Measurements from ENCODE around the gene PPARGC1A. TPM values are rescaled to one million over a fixed set of nuclear protein-coding genes. Genes with fewer than 3 reads are reported as not detected.

Gene PPARGC1A
- total and polyA plus RNA-seq, 4 experiments from 2014 or later = not detected

GRCh38 chr4:23878912-23879732, 10.7 kb downstream of the PPARGC1A start:
- Mint-ChIP-seq H3K36me3 (no peaks in the 10 kb centered on the region), H3K27ac (no peak overlapping the region), H3K27me3 (no peaks in the 10 kb centered on the region), H3K4me3 (no peak overlapping the region), H3K9me3 (peaks cover 0 to 7% (median 0%) of the 10 kb centered on the region in 8 donors), H3K4me1 (no peaks in the 10 kb centered on the region)
- no peaks in the 10 kb centered on the region for H3K27me3 ChIP-seq (ENCODE audit: insufficient read depth, low read length)
- POLR2A ChIA-PET (ENCODE audit: partially characterized antibody) = no interaction called here
- DNase-seq = no peak
- intact Hi-C loops (cut with micrococcal nuclease) = no loop called here
- H3K36me3 ChIP-seq (ENCODE audit: insufficient read depth, low read length) = no peaks in the 10 kb centered on the region
- H3K27ac ChIP-seq (ENCODE audit: low read depth, low read length) = no peak overlapping the region
- no peaks in the 10 kb centered on the region for H3K9me3 ChIP-seq (ENCODE audit: control insufficient read depth in 1 of 2, low read length in 2 of 2)
- no peak overlapping the region for H3K4me3 ChIP-seq (ENCODE audit: low read length in 2 of 2)
- no peaks in the 10 kb centered on the region for H3K4me1 ChIP-seq (ENCODE audit: insufficient read depth, low read length)
- CTCF ChIA-PET (ENCODE audit: partially characterized antibody) = no interaction called here

DNA sequence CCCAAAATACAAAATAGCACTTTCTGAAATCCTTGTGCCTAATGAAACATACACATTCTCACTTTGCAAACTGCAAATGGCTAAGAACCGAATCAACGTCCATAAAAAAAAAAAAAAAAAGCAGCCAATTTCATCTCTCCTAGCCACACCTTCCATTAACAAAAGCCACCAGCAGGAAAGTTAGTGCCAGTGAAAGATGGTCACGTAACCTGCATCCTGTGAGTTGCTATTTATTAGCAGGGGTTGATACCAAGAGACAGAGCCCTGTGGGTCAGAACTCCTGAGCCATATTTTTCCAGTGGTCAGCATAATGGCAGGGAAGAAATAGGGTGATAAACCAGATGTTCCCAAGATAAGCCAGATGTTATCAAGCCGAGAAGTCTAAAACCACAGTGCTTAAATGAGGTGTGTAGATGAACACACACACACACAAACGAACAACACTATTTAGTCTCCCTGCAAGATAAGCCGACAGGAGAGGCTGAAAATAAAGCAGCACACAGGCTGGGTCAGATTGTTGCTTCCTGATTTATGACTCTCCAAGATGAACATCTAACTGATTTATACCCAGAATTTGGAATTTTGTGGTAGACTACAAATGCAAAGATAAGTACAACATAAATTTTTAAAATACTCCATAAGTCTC, 11.5 kb downstream of the PPARGC1A start:
- H3K27ac Mint-ChIP-seq = no peak overlapping the region
- H3K9me3 Mint-ChIP-seq = peaks cover 0 to 7% (median 0%) of the 10 kb centered on the region in 8 donors
- Histone ChIP-seq H3K27me3 (ENCODE audit: insufficient read depth, low read length) (no peaks in the 10 kb centered on the region), H3K9me3 (ENCODE audit: control insufficient read depth in 1 of 2, low read length in 2 of 2) (no peaks in the 10 kb centered on the region), H3K4me3 (ENCODE audit: low read length in 2 of 2) (no peak overlapping the region), H3K4me1 (ENCODE audit: insufficient read depth, low read length) (no peaks in the 10 kb centered on the region), H3K36me3 (ENCODE audit: insufficient read depth, low read length) (no peaks in the 10 kb centered on the region), H3K27ac (ENCODE audit: low read depth, low read length) (no peak overlapping the region)
- intact Hi-C loops (cut with micrococcal nuclease) = no loop called here
- H3K4me1 Mint-ChIP-seq = no peaks in the 10 kb centered on the region
- no peaks in the 10 kb centered on the region for H3K36me3 Mint-ChIP-seq
- H3K27me3 Mint-ChIP-seq = no peaks in the 10 kb centered on the region
- ChIA-PET POLR2A (ENCODE audit: partially characterized antibody) (no interaction called here), CTCF (ENCODE audit: partially characterized antibody) (no interaction called here)
- DNase-seq = no peak
- no peak overlapping the region for H3K4me3 Mint-ChIP-seq

DNA sequence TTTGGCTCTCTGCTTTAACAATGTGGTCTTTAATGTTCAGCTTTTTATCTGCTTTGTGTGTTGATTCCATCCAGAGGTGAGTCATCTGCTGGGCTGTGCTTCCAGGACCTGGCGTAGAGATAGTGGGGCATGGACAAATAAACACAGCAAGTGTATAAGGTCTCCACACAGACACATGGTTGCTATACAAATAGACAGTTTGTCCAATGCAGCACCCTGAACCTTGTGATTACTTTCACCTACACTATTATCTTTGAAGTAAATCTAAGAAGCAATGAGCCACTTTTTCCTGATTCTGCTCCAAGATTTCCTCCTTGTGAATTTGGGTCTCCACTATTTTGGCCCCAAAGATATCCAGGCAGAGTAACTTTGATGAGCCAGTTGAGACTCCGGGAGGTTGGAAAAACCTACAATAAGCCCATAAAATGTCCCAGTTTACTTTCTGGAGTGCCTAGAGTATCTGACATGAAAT, 12.1 kb downstream of the PPARGC1A start:
- intact Hi-C loops (cut with micrococcal nuclease) = no loop called here
- Mint-ChIP-seq H3K4me3 (no peak overlapping the region), H3K27ac (no peak overlapping the region), H3K27me3 (no peaks in the 10 kb centered on the region), H3K4me1 (no peaks in the 10 kb centered on the region), H3K9me3 (peaks cover 0 to 7% (median 0%) of the 10 kb centered on the region in 8 donors), H3K36me3 (no peaks in the 10 kb centered on the region)
- ChIA-PET POLR2A (ENCODE audit: partially characterized antibody) (no interaction called here), CTCF (ENCODE audit: partially characterized antibody) (no interaction called here)
- no peak overlapping the region for H3K27ac ChIP-seq (ENCODE audit: low read depth, low read length)
- no peaks in the 10 kb centered on the region for H3K27me3 ChIP-seq (ENCODE audit: insufficient read depth, low read length)
- no peaks in the 10 kb centered on the region for H3K4me1 ChIP-seq (ENCODE audit: insufficient read depth, low read length)
- no peaks in the 10 kb centered on the region for H3K9me3 ChIP-seq (ENCODE audit: control insufficient read depth in 1 of 2, low read length in 2 of 2)
- no peaks in the 10 kb centered on the region for H3K36me3 ChIP-seq (ENCODE audit: insufficient read depth, low read length)
- no peak overlapping the region for H3K4me3 ChIP-seq (ENCODE audit: low read length in 2 of 2)
- no peak for DNase-seq

DNA sequence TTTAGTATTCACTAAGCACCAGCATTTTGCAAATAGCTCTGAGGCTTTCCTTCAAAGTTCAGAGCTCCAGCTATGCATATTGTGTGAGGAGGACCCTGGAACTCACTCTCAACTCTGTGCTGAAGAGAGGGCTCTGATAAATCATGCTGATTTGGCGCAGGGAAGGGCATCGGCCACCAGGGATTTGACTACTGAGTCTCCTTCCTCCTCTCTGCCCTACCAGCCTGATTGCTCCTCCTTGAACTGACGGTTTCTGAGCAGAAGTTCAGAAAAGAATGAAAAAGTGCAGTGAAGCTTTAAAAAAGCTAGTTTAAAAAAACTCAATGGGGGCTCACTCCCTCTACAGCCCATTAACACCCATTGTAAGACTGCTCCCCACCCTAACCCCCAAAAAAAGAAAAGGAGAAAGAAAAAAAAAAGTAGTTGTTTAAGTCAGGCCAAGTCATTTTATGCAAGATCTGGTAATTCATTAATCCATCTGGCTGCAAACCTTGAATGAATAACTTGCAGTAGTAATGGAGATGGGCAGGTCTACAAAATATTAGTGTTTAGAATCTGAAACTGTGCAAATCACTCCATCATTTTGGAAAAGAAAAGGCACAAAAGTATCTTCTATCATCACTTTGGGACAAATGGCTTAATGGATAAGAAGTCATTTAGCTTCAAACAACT, 13.3 kb downstream of the PPARGC1A start:
- H3K9me3 ChIP-seq (ENCODE audit: control insufficient read depth in 1 of 2, low read length in 2 of 2) = no peaks in the 10 kb centered on the region
- H3K27me3 ChIP-seq (ENCODE audit: insufficient read depth, low read length) = no peaks in the 10 kb centered on the region
- no peaks in the 10 kb centered on the region for H3K36me3 ChIP-seq (ENCODE audit: insufficient read depth, low read length)
- no peaks in the 10 kb centered on the region for H3K4me1 ChIP-seq (ENCODE audit: insufficient read depth, low read length)
- POLR2A ChIA-PET (ENCODE audit: partially characterized antibody) = no interaction called here
- peaks cover 0 to 7% (median under 1%) of the 10 kb centered on the region in 8 donors for H3K9me3 Mint-ChIP-seq
- CTCF ChIA-PET (ENCODE audit: partially characterized antibody) = no interaction called here
- H3K36me3 Mint-ChIP-seq = no peaks in the 10 kb centered on the region
- no peak overlapping the region for H3K4me3 ChIP-seq (ENCODE audit: low read length in 2 of 2)
- intact Hi-C loops (cut with micrococcal nuclease) = no loop called here
- H3K27me3 Mint-ChIP-seq = no peaks in the 10 kb centered on the region
- no peak overlapping the region for H3K27ac ChIP-seq (ENCODE audit: low read depth, low read length)
- no peaks in the 10 kb centered on the region for H3K4me1 Mint-ChIP-seq
- DNase-seq = no peak
- no peak overlapping the region for H3K4me3 Mint-ChIP-seq
- H3K27ac Mint-ChIP-seq = no peak overlapping the region

DNA sequence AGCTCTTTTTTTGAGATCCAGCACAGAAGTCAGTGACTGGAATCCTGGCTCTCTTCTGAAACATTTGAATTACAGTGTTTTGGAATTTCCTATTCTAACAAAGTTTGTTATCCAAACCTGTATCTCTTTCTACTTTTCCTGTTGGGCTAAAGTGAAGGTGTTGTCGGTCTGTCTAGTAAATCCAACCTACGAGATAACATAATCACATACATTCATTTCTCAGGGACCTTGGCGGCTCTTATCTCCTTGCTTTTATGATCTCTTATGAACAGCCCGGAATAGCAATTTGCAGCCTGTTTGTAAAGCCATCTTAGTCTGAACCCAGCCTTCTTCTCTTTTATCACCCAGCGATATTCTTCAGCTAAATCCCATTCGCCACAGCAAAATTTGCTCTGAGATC, 14.5 kb downstream of the PPARGC1A start:
- H3K4me3 ChIP-seq (ENCODE audit: low read length in 2 of 2) = no peak overlapping the region
- H3K27ac ChIP-seq (ENCODE audit: low read depth, low read length) = no peak overlapping the region
- no peaks in the 10 kb centered on the region for H3K9me3 ChIP-seq (ENCODE audit: control insufficient read depth in 1 of 2, low read length in 2 of 2)
- H3K27me3 ChIP-seq (ENCODE audit: insufficient read depth, low read length) = no peaks in the 10 kb centered on the region
- Mint-ChIP-seq H3K4me1 (no peaks in the 10 kb centered on the region), H3K9me3 (peaks cover 0 to 7% (median under 1%) of the 10 kb centered on the region in 8 donors), H3K36me3 (no peaks in the 10 kb centered on the region), H3K4me3 (no peak overlapping the region), H3K27me3 (no peaks in the 10 kb centered on the region), H3K27ac (no peak overlapping the region)
- ChIA-PET POLR2A (ENCODE audit: partially characterized antibody) (no interaction called here), CTCF (ENCODE audit: partially characterized antibody) (no interaction called here)
- no peak for DNase-seq
- no peaks in the 10 kb centered on the region for H3K4me1 ChIP-seq (ENCODE audit: insufficient read depth, low read length)
- no peaks in the 10 kb centered on the region for H3K36me3 ChIP-seq (ENCODE audit: insufficient read depth, low read length)
- intact Hi-C loops (cut with micrococcal nuclease) = no loop called here

DNA sequence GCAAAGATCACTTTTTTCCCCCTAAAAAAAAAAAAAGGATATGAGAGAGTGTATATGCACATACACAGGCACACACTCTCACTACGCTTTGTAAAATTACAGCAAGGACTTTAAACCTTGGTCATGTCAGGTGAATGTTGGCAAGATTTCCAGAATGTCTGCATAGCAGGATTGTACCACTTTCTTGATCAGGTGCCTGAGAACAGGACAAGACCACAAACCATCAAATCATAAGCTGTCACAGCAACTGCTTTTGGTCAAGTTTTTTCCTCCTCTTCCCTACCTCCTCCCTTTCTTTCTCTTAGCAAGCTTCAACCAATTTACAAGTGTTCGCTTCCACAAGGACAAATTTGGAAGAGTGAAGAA, 15.3 kb downstream of the PPARGC1A start:
- no peak overlapping the region for H3K4me3 ChIP-seq (ENCODE audit: low read length in 2 of 2)
- peaks cover 0 to 5% (median under 1%) of the 10 kb centered on the region in 8 donors for H3K9me3 Mint-ChIP-seq
- no peaks in the 10 kb centered on the region for H3K4me1 ChIP-seq (ENCODE audit: insufficient read depth, low read length)
- no peaks in the 10 kb centered on the region for H3K4me1 Mint-ChIP-seq
- intact Hi-C loops (cut with micrococcal nuclease) = no loop called here
- no peaks in the 10 kb centered on the region for H3K9me3 ChIP-seq (ENCODE audit: control insufficient read depth in 1 of 2, low read length in 2 of 2)
- H3K4me3 Mint-ChIP-seq = no peak overlapping the region
- no peaks in the 10 kb centered on the region for H3K36me3 ChIP-seq (ENCODE audit: insufficient read depth, low read length)
- no peaks in the 10 kb centered on the region for H3K27me3 ChIP-seq (ENCODE audit: insufficient read depth, low read length)
- H3K27ac ChIP-seq (ENCODE audit: low read depth, low read length) = no peak overlapping the region
- DNase-seq = no peak
- H3K36me3 Mint-ChIP-seq = no peaks in the 10 kb centered on the region
- ChIA-PET CTCF (ENCODE audit: partially characterized antibody) (no interaction called here), POLR2A (ENCODE audit: partially characterized antibody) (no interaction called here)
- no peaks in the 10 kb centered on the region for H3K27me3 Mint-ChIP-seq
- H3K27ac Mint-ChIP-seq = no peak overlapping the region

- Histone ChIP-seq H3K27me3 (ENCODE audit: insufficient read depth, low read length) (no peaks in the 10 kb centered on the region), H3K4me1 (ENCODE audit: insufficient read depth, low read length) (no peaks in the 10 kb centered on the region), H3K27ac (ENCODE audit: low read depth, low read length) (no peak overlapping the region), H3K9me3 (ENCODE audit: control insufficient read depth in 1 of 2, low read length in 2 of 2) (no peaks in the 10 kb centered on the region), H3K4me3 (ENCODE audit: low read length in 2 of 2) (no peak overlapping the region), H3K36me3 (ENCODE audit: insufficient read depth, low read length) (no peaks in the 10 kb centered on the region)
- ChIA-PET CTCF (ENCODE audit: partially characterized antibody) (no interaction called here), POLR2A (ENCODE audit: partially characterized antibody) (no interaction called here)
- DNase-seq = no peak
- Mint-ChIP-seq H3K4me1 (no peaks in the 10 kb centered on the region), H3K9me3 (peaks cover 0 to 5% (median 0%) of the 10 kb centered on the region in 8 donors), H3K36me3 (no peaks in the 10 kb centered on the region), H3K4me3 (no peak overlapping the region), H3K27me3 (no peaks in the 10 kb centered on the region), H3K27ac (no peak overlapping the region)
- intact Hi-C loops (cut with micrococcal nuclease) = no loop called here
Observed at GRCh38 chr4:23873717-23874535, 15.9 kb downstream of the PPARGC1A start.
